ENCODE data around the gene ENDOV. TPM values are rescaled to one million over a fixed set of nuclear protein-coding genes. Genes with fewer than 3 reads are reported as not detected.

Gene ENDOV
- polyA plus RNA-seq, 1 donor (not counting 4 experiments of a cell fraction or from before 2014, with no cell fraction given) = 10.9 TPM

GRCh38 chr17:80416940-80417293 is 1.9 kb downstream of the ENDOV start:
- Histone ChIP-seq H3K27me3 (ENCODE audit: control insufficient read depth, extremely low read depth, insufficient read depth, low read length) (no peaks in the 10 kb centered on the region), H3K27ac (ENCODE audit: control insufficient read depth, insufficient read depth, low read length) (no peak overlapping the region), H3K79me2 (ENCODE audit: control insufficient read depth, insufficient read depth, low read length) (peaks cover 25% of the 10 kb centered on the region), H3K4me3 (ENCODE audit: control insufficient read depth in 2 of 3, extremely low read depth in 1 of 3, insufficient read depth in 2 of 3, low read depth in 1 of 3, low read length in 3 of 3) (no peak overlapping the region), H3K4me1 (ENCODE audit: control insufficient read depth, extremely low read depth, insufficient read depth, low read length) (peaks cover 13% of the 10 kb centered on the region), H3K9me1 (ENCODE audit: control insufficient read depth, extremely low read depth, insufficient read depth, low read length) (peaks cover 4% of the 10 kb centered on the region), H3K9ac (ENCODE audit: control insufficient read depth, extremely low read depth, insufficient read depth, low read length) (no peak overlapping the region), H2AFZ (ENCODE audit: control insufficient read depth, low read length) (no peak overlapping the region), H3K9me3 (ENCODE audit: control insufficient read depth, low read depth, low read length) (no peaks in the 10 kb centered on the region), H4K20me1 (ENCODE audit: control insufficient read depth, extremely low read depth, insufficient read depth, low read length) (peaks cover 3% of the 10 kb centered on the region), H3K36me3 (ENCODE audit: control insufficient read depth in 2 of 2, extremely low read depth in 1 of 2, insufficient read depth in 2 of 2, low read length in 2 of 2) (peaks cover 9 to 16% of the 10 kb centered on the region in 2 experiments), H3K4me2 (ENCODE audit: control insufficient read depth, extremely low read depth, insufficient read depth, low read depth, low read length) (no peak overlapping the region)
- FAIRE-seq (no peak), DNase-seq (ENCODE audit: low read depth, low spot score) (no peak)
- TF ChIP-seq CTCF (optimal IDR thresholded peaks at IDR 0.05 in 1 of 3, IDR thresholded peaks at IDR 0.05 in 1 of 3, conservative IDR thresholded peaks at IDR 0.05 in 1 of 3; ENCODE audit: extremely low read depth in 1 of 3, insufficient read depth in 2 of 3, low read length in 3 of 3) (no peak), EZH2 (IDR thresholded peaks at IDR 0.05; ENCODE audit: low read length) (no peak)
- dilution Hi-C loops (cut with MboI; ENCODE audit: extremely low pct_ligation_motif_present, low sequenced_read_pairs) = no loop called here

GRCh38 chr17:80418589-80418988 is 3.6 kb downstream of the ENDOV start:
- no peak for FAIRE-seq
- dilution Hi-C loops (cut with MboI; ENCODE audit: extremely low pct_ligation_motif_present, low sequenced_read_pairs) = no loop called here
- H4K20me1 ChIP-seq (ENCODE audit: control insufficient read depth, extremely low read depth, insufficient read depth, low read length) = peaks cover 3% of the 10 kb centered on the region

More at GRCh38 chr17:80418589-80418988, 3.6 kb downstream of the ENDOV start:
- Histone ChIP-seq H3K9me3 (ENCODE audit: control insufficient read depth, low read depth, low read length) (no peaks in the 10 kb centered on the region), H3K79me2 (ENCODE audit: control insufficient read depth, insufficient read depth, low read length) (peaks cover 25% of the 10 kb centered on the region), H3K4me2 (ENCODE audit: control insufficient read depth, extremely low read depth, insufficient read depth, low read depth, low read length) (no peak overlapping the region), H3K27ac (ENCODE audit: control insufficient read depth, insufficient read depth, low read length) (no peak overlapping the region), H2AFZ (ENCODE audit: control insufficient read depth, low read length) (no peak overlapping the region), H3K27me3 (ENCODE audit: control insufficient read depth, extremely low read depth, insufficient read depth, low read length) (no peaks in the 10 kb centered on the region), H3K4me3 (ENCODE audit: control insufficient read depth in 2 of 3, extremely low read depth in 1 of 3, insufficient read depth in 2 of 3, low read depth in 1 of 3, low read length in 3 of 3) (no peak overlapping the region), H3K36me3 (ENCODE audit: control insufficient read depth in 2 of 2, extremely low read depth in 1 of 2, insufficient read depth in 2 of 2, low read length in 2 of 2) (peaks cover 9 to 16% of the 10 kb centered on the region in 2 experiments), H3K4me1 (ENCODE audit: control insufficient read depth, extremely low read depth, insufficient read depth, low read length) (peaks cover 13% of the 10 kb centered on the region), H3K9ac (ENCODE audit: control insufficient read depth, extremely low read depth, insufficient read depth, low read length) (no peak overlapping the region), H3K9me1 (ENCODE audit: control insufficient read depth, extremely low read depth, insufficient read depth, low read length) (peaks cover 4% of the 10 kb centered on the region)
- no peak for TF ChIP-seq EZH2 (IDR thresholded peaks at IDR 0.05; ENCODE audit: low read length)
- TF ChIP-seq CTCF (optimal IDR thresholded peaks at IDR 0.05 in 1 of 3, IDR thresholded peaks at IDR 0.05 in 1 of 3, conservative IDR thresholded peaks at IDR 0.05 in 1 of 3; ENCODE audit: extremely low read depth in 1 of 3, insufficient read depth in 2 of 3, low read length in 3 of 3) = no peak
- DNase-seq (ENCODE audit: low read depth, low spot score) = no peak
